Body of pancreas (tissue), 4 donors: Measurements from ENCODE around the gene AKAP11.

ENCODE experiments used
- POLR2A ChIP-seq, 3 donors: fragments of 450-650 bp; IDR thresholded peaks; one replicate each; pipeline ENCODE4 v1.6.1; 2016; ENCODE audit warnings: antibody characterized with exemption in 3 of 3, mild to moderate bottlenecking in 2 of 3
- TF ChIP-seq, protein P1 (sequence below), 7 experiments: fragments of 450-650 bp in 4 of 7; fragments of 200-600 bp in 3 of 7; sonication (generic) in 3 of 7; IDR thresholded peaks; one replicate each; pipeline ENCODE4 v1.5.1; 2016 to 2019; ENCODE audit warnings: antibody characterized with exemption in 7 of 7

GRCh38 chr13:42259515-42259914 lies 12.4 kb upstream of the AKAP11 start:
- TF ChIP-seq, protein P1, sequence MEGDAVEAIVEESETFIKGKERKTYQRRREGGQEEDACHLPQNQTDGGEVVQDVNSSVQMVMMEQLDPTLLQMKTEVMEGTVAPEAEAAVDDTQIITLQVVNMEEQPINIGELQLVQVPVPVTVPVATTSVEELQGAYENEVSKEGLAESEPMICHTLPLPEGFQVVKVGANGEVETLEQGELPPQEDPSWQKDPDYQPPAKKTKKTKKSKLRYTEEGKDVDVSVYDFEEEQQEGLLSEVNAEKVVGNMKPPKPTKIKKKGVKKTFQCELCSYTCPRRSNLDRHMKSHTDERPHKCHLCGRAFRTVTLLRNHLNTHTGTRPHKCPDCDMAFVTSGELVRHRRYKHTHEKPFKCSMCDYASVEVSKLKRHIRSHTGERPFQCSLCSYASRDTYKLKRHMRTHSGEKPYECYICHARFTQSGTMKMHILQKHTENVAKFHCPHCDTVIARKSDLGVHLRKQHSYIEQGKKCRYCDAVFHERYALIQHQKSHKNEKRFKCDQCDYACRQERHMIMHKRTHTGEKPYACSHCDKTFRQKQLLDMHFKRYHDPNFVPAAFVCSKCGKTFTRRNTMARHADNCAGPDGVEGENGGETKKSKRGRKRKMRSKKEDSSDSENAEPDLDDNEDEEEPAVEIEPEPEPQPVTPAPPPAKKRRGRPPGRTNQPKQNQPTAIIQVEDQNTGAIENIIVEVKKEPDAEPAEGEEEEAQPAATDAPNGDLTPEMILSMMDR (IDR thresholded peaks at IDR 0.05), result no peak
- no peak for TF ChIP-seq POLR2A (IDR thresholded peaks at IDR 0.05)
